Neural crest cell (in vitro differentiated cells): ENCODE results near the gene SIDT1. TPM values are rescaled to one million over a fixed set of nuclear protein-coding genes. Genes with fewer than 3 reads are reported as not detected.
"Not testable (repeated sequence)": the region's sequence is repeated elsewhere in the genome, so short reads cannot be mapped to it uniquely, and the experiment has no call there.

Experiments used
- DNase-seq: peaks from one replicate; pipeline ENCODE4 v3.0.0; 2021; ENCODE audit warnings: low read depth, mixed read lengths, low spot score
- H3K27ac Mint-ChIP-seq: one replicate; pipeline ENCODE4 v1.8.0; 2021; ENCODE audit warnings: mild to moderate bottlenecking, mixed read lengths; ENCODE audit not compliant: unreplicated experiment
- H3K27me3 Mint-ChIP-seq: 2 replicates; pipeline ENCODE4 v1.8.0; 2021; ENCODE audit warnings: low read depth, mild to moderate bottlenecking, mixed read lengths
- H3K36me3 Mint-ChIP-seq: 2 replicates; pipeline ENCODE4 v1.8.0; 2021; ENCODE audit warnings: low read depth, mild to moderate bottlenecking, mixed read lengths
- H3K4me1 Mint-ChIP-seq: 2 replicates; pipeline ENCODE4 v1.8.0; 2021; ENCODE audit warnings: mixed read lengths
- H3K4me3 Mint-ChIP-seq: one replicate; pipeline ENCODE4 v1.8.0; 2021; ENCODE audit warnings: mild to moderate bottlenecking, mixed read lengths
- H3K9me3 Mint-ChIP-seq: 2 replicates; pipeline ENCODE4 v1.8.0; 2021; ENCODE audit warnings: mixed read lengths
- total RNA-seq: library from RNA; stranded (reverse); gene quantifications from 2 replicates; pipeline ENCODE4 v1.2.1, GENCODE V29; 2021
- TF ChIP-seq, protein P1 (sequence below): fragments of 200-600 bp; sonication (generic); conservative IDR thresholded peaks from 2 replicates; pipeline ENCODE4 v1.5.0; 2021; ENCODE audit warnings: antibody characterized with exemption, mild to moderate bottlenecking

Gene SIDT1
- total RNA-seq, 1 donor from 2014 or later: 0.23 TPM

GRCh38 chr3:113631573-113631972, 99.2 kb downstream of the SIDT1 start:
- Mint-ChIP-seq H3K36me3 (no peaks in the 10 kb centered on the region), H3K4me1 (no peaks in the 10 kb centered on the region), H3K27me3 (peaks cover 2% of the 10 kb centered on the region), H3K27ac (no peak overlapping the region), H3K9me3 (no peaks in the 10 kb centered on the region), H3K4me3 (no peak overlapping the region)
- no peak for DNase-seq
- TF ChIP-seq, protein P1, sequence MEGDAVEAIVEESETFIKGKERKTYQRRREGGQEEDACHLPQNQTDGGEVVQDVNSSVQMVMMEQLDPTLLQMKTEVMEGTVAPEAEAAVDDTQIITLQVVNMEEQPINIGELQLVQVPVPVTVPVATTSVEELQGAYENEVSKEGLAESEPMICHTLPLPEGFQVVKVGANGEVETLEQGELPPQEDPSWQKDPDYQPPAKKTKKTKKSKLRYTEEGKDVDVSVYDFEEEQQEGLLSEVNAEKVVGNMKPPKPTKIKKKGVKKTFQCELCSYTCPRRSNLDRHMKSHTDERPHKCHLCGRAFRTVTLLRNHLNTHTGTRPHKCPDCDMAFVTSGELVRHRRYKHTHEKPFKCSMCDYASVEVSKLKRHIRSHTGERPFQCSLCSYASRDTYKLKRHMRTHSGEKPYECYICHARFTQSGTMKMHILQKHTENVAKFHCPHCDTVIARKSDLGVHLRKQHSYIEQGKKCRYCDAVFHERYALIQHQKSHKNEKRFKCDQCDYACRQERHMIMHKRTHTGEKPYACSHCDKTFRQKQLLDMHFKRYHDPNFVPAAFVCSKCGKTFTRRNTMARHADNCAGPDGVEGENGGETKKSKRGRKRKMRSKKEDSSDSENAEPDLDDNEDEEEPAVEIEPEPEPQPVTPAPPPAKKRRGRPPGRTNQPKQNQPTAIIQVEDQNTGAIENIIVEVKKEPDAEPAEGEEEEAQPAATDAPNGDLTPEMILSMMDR: no peak

DNA sequence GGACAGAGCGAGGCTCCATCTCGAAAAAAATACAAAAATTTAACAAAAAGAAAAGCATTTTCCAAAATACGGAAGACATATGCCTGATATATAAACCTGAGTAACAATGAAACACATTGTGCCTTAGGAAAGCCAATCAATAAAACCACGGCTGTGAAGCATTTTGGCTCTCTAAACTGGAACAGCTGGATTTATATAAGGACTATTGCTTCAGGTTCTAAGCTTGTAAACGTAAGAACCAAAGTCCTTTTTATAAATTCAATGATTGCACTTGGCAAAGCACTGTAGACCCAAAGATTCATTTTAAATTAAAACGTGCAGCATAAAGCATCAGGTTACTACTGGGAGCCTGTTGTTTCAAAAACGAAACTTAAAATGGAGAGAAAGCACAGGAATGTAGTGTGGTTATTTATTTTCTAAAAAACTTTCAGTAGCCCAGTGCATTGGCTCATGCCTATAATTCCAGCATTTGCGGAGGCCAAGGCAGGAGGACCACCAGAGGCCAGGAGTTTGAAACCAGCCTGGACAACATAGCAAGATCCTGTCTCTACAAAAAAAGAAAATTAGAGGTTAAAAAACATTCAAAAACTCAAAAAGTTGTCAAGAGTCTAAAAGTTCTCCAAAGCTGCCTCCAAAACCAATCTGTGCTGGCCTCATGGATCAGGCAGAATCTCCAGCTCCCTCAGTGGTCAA, 102.6 kb downstream of the SIDT1 start:
- no peaks in the 10 kb centered on the region for H3K9me3 Mint-ChIP-seq
- no peak overlapping the region for H3K27ac Mint-ChIP-seq
- H3K27me3 Mint-ChIP-seq: no peaks in the 10 kb centered on the region
- no peak for DNase-seq
- TF ChIP-seq, protein P1: no peak
- no peaks in the 10 kb centered on the region for H3K36me3 Mint-ChIP-seq
- no peak overlapping the region for H3K4me3 Mint-ChIP-seq
- H3K4me1 Mint-ChIP-seq: no peaks in the 10 kb centered on the region

DNA sequence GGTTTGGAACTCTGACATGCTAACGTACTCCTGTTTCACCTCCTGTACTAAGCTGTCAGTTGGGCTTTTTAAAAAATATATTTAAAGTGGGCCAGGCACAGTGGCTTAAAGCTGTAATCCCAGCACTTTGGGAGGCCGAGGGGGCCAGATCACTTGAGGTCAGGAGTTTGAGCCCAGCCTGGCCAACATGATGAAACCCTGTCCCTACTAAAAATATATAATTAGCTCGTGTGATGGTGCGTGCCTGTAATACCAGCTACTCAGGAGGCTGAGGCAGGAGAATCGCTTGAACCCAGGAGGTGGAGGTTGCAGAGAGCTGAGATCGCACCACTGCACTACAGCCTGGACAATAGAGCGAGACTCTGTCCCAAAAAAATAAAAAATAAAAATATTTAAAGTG, 103.7 kb downstream of the SIDT1 start:
- not testable (repeated sequence) for H3K4me1 Mint-ChIP-seq, H3K27me3 Mint-ChIP-seq, H3K9me3 Mint-ChIP-seq, H3K27ac Mint-ChIP-seq, DNase-seq, H3K4me3 Mint-ChIP-seq, H3K36me3 Mint-ChIP-seq

DNA sequence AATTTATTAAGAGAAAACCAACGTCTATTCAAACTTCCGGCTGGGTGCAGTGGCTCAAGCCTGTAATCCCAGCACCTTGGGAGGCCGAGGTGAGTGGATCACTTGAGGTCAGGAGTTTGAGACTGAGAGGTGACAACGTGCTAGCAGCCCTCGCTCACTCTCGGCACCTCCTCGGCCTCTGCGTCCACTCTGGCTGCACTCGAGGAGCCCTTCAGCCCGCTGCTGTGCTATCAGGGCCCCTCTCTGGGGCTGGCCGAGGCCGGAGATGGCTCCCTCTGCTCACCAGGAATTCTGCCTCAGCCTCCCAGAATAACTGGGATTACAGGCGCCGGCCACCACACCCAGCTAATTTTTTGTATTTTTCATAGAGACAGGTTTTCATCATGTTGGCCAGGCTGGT, 105.4 kb downstream of the SIDT1 start:
- Mint-ChIP-seq H3K4me1 (no peaks in the 10 kb centered on the region), H3K27me3 (peaks cover 4% of the 10 kb centered on the region), H3K36me3 (peaks cover 4% of the 10 kb centered on the region), H3K9me3 (peaks cover 3% of the 10 kb centered on the region), H3K27ac (no peak overlapping the region), H3K4me3 (no peak overlapping the region)
- TF ChIP-seq, protein P1: no peak
- no peak for DNase-seq

DNA sequence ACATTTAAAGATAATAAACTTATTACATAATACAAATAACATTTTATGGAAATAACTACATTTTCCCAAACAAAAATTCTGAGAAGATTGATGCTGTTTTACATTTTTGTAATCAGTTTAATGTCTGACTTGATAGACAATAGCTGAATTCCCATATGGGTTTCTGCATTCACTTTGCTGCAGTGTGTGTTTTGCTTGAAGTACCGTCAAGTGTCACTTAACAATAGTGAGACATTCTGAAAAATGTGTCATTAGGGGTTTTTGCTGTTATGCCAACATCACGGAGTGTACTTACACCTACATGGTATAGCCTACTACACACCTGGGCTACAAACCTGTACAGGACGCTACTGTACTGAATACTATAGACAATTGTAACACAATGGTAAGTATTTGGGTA, 106.6 kb downstream of the SIDT1 start:
- no peaks in the 10 kb centered on the region for H3K4me1 Mint-ChIP-seq
- peaks cover 5% of the 10 kb centered on the region for H3K9me3 Mint-ChIP-seq
- DNase-seq: no peak
- no peak overlapping the region for H3K27ac Mint-ChIP-seq
- TF ChIP-seq, protein P1: no peak
- no peak overlapping the region for H3K4me3 Mint-ChIP-seq
- peaks cover 4% of the 10 kb centered on the region for H3K27me3 Mint-ChIP-seq
- peaks cover 7% of the 10 kb centered on the region for H3K36me3 Mint-ChIP-seq

GRCh38 chr3:113643583-113643982, 111.2 kb downstream of the SIDT1 start:
- Mint-ChIP-seq H3K4me1 (no peaks in the 10 kb centered on the region), H3K9me3 (peaks cover 27% of the 10 kb centered on the region), H3K36me3 (peaks cover 28% of the 10 kb centered on the region), H3K27ac (no peak overlapping the region), H3K4me3 (no peak overlapping the region), H3K27me3 (peaks cover 4% of the 10 kb centered on the region)
- TF ChIP-seq, protein P1: no peak
- DNase-seq: no peak
